PFSK-1 (cell line): ENCODE measurements around the gene OBSL1.
A peak's percentile ranks its signal among the peaks of the same experiment; 100 is the strongest.

Experiments used
- FOXP2 ChIP-seq: optimal IDR thresholded peaks from 2 replicates; pipeline ENCODE3; 2011; ENCODE audit warnings: borderline replicate concordance, control low read depth, inconsistent platforms; ENCODE audit not compliant: insufficient read depth; ENCODE audit errors: extremely low read length, extremely low read depth
- POLR2AphosphoS5 ChIP-seq: IDR thresholded peaks from 2 replicates; pipeline ENCODE4 v1.6.1; 2012; ENCODE audit warnings: low read depth, mild to moderate bottlenecking, control low read depth, low read length, moderate library complexity
- REST ChIP-seq, 2 experiments: IDR thresholded peaks; 2 replicates each; pipeline versions ENCODE4 v1.6.1 to v1.8.0; 2011 to 2012; ENCODE audit warnings: low read depth in 2 of 2, low read length in 2 of 2, control low read depth in 1 of 2, inconsistent platforms in 1 of 2, mild to moderate bottlenecking in 1 of 2, moderate library complexity in 1 of 2; ENCODE audit not compliant: insufficient read depth in 1 of 2
- SIN3A ChIP-seq: IDR thresholded peaks from 2 replicates; pipeline ENCODE4 v1.6.1; 2012; ENCODE audit warnings: mild to moderate bottlenecking, low read length, moderate library complexity, borderline replicate concordance; ENCODE audit not compliant: insufficient read depth
- TAF1 ChIP-seq: IDR thresholded peaks from 2 replicates; pipeline ENCODE4 v1.6.1; 2012; ENCODE audit warnings: low read length, control low read depth, borderline replicate concordance; ENCODE audit not compliant: insufficient read depth

Gene OBSL1

DNA sequence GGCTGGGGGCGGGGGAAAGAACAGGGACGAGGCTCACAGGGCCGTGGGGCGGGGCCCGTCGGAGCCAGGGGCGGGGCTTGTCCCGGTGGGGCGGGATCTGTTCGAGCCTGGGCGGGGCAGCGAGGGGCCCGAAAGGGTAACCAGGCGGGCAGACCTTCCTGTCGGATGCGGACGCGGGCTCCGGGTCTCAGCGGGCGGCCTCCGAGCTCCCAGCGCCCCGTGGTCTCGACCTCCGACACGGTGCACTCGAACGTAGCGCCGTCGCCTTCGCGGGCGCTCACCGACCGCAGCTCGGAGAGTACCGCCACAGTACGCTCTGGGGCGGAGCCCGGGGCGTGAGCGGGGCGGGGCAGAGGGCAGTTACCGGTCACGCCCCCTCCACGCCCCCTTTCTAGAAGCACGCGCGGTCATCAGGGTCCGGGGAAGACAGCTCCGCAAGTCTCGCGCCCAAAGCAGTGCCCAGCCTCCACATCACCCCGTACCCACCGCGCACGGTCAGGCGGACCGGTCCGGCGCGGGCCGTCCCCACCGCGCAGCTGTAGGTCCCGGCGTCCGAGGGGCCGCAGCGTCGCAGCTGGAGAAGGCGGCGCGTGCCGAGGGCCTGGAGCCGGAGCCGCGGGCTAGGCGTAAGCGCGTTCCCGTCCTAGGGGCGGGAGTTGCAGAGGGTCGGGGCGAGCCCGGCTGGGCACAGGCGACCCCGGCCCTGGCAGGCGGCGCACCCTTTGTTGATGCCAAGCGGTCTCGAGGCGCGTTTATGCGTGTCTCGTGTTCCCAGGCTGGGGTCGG, 18.8 kb downstream of the OBSL1 start:
- TF ChIP-seq FOXP2 (peak; percentile 6), SIN3A (no peak)

DNA sequence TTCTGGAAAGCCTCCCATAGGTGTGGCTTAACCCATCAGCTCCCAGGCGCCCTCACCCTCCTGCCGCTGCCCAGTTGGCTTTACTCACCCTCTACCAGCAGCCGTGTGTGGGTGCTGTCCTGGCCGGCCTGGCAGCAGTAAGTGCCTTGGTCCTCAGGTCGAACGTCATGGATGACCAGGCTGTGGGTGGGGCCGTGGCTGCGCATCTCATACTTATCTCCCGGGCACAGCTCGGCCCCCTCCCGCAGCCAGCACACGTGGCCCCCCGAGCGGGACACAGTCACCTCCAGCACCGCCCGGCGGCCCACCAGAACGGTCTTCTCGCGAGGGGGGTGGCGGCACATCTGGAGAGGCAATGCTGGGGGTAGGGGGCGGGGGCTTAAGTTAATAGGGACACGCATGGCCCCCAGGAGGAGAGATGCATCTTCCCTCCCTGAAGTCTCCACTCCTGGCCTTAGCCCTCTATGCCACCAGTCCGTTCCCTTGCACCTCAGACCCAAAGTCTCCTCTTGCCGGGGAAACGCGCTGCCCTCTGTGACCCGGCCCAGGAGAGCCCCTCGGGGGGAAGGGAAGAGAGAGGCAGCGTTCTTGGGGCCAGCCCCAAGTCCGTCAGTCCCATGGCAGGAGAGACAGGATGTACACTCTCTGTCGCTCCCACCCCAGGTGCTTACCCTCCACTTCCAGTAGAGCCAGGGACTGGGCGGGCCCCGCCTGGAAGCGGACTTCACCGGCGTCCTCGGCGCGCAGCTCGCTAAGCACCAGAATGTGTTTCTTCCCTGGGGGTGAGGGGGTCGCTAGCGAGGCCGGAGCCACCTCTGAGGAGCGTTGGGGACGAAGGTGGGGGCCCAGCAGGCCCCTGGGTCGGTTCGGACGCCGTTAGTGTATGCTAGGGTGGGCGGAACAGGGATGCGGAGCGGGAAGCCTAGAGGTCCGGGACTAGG, 19.6 kb downstream of the OBSL1 start:
- TF ChIP-seq FOXP2 (no peak), SIN3A (no peak), TAF1 (no peak), REST (IDR thresholded peaks at IDR 0.05; ENCODE audit: insufficient read depth in 1 of 2, low read depth in 2 of 2, low read length in 2 of 2) (no peak), POLR2AphosphoS5 (no peak)

- TF ChIP-seq TAF1, result no peak
- no peak for TF ChIP-seq POLR2AphosphoS5
- no peak for TF ChIP-seq FOXP2
- no peak for TF ChIP-seq SIN3A
- no peak for TF ChIP-seq REST (IDR thresholded peaks at IDR 0.05; ENCODE audit: insufficient read depth in 1 of 2, low read depth in 2 of 2, low read length in 2 of 2)
Observed at GRCh38 chr2:219549619-219550018, 21.7 kb downstream of the OBSL1 start.

DNA sequence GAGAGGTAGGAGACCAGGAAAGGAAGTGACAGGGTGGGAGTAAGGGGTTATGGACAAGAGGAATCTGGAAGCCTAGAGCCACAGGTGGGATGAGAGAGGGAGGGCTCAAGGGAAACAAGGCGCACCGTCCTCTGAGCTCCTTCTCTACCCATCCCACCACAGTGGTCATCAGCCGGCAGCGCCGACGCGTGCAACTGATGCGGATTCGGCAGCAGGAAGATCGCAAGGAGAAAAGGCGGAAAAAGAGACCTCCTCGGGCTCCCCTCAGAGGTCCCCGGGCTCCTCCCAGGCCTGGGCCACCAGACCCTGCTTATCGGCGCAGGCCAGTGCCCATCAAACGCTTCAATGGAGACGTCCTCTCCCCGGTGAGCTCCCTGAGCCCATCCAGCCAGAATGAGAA, 22.3 kb downstream of the OBSL1 start:
- TF ChIP-seq TAF1 (no peak), REST (IDR thresholded peaks at IDR 0.05; ENCODE audit: insufficient read depth in 1 of 2, low read depth in 2 of 2, low read length in 2 of 2) (no peak), FOXP2 (no peak), POLR2AphosphoS5 (no peak), SIN3A (no peak)

GRCh38 chr2:219547621-219548020, 23.7 kb downstream of the OBSL1 start:
- TF ChIP-seq TAF1, result no peak
- no peak for TF ChIP-seq POLR2AphosphoS5
- TF ChIP-seq SIN3A, result no peak
- TF ChIP-seq FOXP2, result no peak
- no peak for TF ChIP-seq REST (IDR thresholded peaks at IDR 0.05; ENCODE audit: insufficient read depth in 1 of 2, low read depth in 2 of 2, low read length in 2 of 2)
